ENCODE measurements around the gene TENM3.

- TF ChIP-seq CTCF (IDR thresholded peaks at IDR 0.05; ENCODE audit: low read depth, low read length, poor library complexity, severe bottlenecking) (no peak), EZH2phosphoT487 (IDR thresholded peaks at IDR 0.05; ENCODE audit: borderline replicate concordance, low read length) (no peak)
Measured at GRCh38 chr4:182351485-182351884, 108.3 kb downstream of the TENM3 start.
